Activated naive CD4-positive, alpha-beta T cell treated with Interleukin-2 at 50 U/mL for 16 hours (primary cell): ENCODE measurements around the gene MPPE1.
"Not testable (repeated sequence)": the region's sequence is repeated elsewhere in the genome, so short reads cannot be mapped to it uniquely, and the experiment has no call there.

ENCODE experiments used
- DNase-seq: peaks from one replicate; pipeline ENCODE4 v3.0.0-alpha.2; 2020

Gene MPPE1

GRCh38 chr18:11923450-11923849 is 15.3 kb upstream of the MPPE1 start:
- no peak for DNase-seq

DNA sequence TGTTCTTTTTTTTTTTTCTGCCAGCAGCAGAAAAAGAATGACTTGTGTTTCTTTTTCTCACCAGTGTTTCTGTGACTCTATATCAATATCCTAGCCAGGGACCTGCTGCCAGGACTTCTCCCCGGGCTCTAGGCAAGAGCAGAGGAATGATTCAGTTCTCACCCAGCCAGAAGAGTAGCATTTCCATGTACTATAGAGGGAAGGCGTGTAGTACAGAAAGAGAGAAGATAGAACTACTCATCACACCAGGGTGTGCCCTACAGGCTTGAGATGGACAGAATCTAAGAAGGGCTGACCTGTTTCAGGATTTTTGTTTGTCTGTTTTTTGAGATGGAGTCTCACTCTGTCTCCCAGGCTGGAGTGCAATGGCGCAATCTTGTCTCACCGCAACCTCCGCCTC is 11.4 kb upstream of the MPPE1 start:
- DNase-seq: not testable (repeated sequence)

GRCh38 chr18:11916880-11917279 is 8.8 kb upstream of the MPPE1 start:
- DNase-seq: not testable (repeated sequence)

DNA sequence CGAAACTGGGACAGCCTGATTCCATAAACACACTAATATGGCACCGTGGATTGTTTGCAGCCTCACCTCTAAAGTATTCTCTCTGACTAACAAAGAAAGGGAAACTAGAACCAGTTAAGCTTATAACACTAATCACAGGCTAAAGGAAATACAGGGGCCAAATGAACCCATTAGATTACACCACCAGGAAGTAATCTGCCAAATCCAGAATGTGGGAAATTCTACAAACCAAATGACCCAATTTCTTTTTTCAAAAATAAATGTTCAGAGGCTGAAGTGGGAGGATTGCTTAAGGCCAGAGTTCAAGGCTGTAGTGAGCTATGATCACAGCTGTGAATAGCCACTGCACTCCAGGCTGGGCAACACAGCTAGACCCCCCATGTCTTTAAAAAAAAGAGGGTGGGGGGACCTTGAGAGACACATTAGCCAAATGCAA is 1.5 kb upstream of the MPPE1 start:
- no peak for DNase-seq

DNA sequence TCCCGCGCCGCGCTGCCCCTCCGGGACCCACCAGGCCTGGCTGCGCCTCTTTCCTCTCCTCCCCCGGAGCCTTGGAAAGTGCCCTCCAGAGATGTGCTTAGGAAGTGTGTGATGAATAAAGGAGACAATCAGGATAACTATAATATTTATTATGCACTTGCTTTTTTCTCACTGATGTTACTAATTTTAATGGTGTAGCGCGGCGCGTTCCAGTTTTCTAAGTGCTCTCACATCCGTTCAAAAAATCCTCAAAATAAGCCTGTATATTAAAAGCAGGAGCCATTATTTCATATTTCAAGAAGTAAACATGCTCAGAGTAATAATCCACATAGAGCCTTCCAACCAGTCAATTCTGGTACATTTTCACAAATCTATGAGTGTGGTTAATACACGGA is 941 bp upstream of the MPPE1 start:
- DNase-seq: no peak

DNA sequence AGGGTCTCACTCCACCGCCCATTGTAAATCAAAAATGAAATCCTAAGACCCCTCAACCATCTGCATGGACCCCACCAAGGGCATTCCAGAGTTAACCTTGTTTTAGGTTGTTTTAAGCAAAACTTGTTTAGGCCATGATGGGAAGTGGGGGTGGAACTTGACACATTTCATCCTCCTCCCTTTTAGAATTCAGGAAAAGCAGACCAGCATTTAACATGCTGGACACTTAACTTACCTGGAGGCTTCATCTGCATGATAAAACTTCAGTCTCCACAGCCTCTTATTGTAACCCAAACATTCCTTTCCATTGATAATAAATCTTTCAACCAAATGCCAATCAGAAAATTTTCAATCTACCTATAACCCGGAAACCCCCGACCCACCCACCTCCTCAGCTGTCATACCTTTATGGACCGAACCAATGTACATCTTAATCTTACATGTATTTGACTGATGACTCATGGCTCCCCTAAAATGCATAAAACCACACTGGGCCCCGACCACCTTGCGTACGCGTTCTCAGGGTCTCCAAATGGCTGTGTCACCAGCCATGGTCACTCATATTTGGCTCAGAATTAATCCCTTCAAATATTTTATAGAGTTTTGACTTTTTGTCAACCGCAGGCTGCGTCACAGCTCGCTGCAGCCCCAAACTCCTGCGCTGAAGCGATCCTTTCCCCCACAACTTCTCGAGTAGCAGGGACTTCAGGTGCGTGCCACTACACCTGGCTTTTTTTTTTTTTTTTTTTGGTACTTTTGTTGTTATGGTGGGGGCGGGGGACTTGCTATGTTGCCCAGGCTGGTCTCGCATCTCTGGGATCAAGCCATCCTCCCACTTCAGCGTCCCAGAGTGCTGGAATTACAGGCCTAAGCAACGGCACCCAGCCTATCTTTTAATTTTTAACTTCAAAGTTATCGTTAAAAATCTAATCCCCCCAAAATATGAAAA is 917 bp downstream of the MPPE1 start:
- DNase-seq: no peak

GRCh38 chr18:11906176-11906575 is 1.9 kb downstream of the MPPE1 start:
- no peak for DNase-seq

- no peak for DNase-seq
Observed at GRCh38 chr18:11905613-11906012, 2.5 kb downstream of the MPPE1 start.

DNA sequence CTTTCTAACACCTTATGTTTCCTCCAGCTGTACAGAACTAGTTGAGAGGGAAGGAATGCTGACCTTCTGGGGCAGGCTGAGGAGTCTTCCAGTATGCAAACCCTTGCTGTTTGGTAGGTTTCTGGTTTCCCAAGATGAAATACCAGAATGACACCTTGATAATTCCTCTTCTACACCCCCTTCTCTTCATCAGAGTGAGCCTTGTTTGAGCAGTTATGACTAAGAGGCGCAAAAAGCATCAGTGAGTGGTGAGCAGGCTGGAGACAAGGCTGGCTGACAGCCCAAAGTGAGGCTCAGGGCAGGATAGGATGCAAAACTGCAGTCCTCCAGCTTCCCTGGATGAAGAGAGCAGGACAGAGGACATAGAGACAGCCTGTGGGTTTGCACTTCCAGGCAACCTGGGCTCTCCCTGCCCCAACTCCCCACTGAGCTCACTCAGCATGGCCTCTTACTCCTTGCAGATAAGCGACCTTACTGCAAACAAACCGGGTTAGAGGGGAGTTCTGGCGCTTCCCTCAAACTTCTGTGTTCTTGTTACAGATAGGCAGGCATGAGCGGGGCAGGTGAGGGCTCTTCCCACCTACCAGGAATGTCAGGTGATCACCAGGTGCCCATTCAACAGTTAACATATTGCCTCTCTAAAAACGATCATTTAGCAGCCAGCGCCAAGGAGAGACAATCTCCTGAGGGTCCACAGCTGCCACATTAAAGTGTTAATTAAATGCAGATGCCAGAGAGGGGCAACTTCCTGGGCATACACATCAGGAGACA is 5.4 kb downstream of the MPPE1 start:
- DNase-seq: no peak

DNA sequence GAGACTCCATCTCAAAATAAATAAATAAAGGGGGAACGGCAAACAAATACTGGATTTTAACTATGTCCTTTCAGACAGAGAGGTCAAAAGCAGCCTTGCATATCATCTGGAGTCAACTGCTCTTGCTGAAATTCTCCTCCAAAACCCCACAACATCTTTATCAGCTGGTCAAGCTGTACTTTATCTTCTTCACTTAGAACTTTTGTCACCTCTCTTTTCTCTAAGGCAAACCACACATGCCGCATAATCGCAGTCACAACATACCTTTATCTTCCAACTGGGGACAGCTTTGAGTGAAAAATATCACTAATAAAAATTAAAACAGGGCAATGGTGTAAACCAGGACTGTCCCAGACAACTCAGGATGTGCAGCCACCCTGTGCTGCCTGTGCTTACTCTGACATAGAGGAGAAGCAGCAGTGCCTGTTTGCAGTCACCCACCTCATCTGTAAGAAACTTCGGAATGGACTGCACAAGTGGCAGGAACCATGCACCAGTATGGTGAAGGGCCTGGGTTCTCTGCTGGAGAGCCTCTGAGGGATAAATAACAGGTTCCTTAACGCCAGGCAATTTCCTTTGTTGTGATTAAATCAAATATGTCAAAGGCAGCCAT is 6.2 kb downstream of the MPPE1 start:
- no peak for DNase-seq

- no peak for DNase-seq
Observed at GRCh38 chr18:11899063-11899462, 9.1 kb downstream of the MPPE1 start.

GRCh38 chr18:11897781-11898180 is 10.3 kb downstream of the MPPE1 start:
- DNase-seq: no peak

DNA sequence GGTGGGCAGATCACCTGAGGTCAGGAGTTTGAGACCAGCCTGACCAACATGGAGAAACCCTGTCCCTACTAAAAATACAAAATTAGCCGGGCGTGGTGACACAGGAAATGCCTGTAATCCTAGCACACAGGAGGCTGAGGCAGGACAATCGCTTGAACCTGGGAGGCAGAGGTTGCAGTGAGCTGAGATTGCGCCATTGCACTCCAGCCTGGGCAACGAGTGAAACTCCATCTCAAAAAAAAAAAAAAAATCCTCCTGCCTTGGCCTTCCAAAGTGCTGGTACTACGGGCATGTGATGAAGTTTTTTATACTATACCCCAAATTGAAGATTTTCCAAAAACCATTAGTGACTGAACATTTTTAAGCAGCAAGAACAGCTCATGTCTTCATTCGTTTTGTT is 15.7 kb downstream of the MPPE1 start:
- not testable (repeated sequence) for DNase-seq

- DNase-seq: no peak
Observed at GRCh38 chr18:11891737-11892136, 16.4 kb downstream of the MPPE1 start.

- DNase-seq: no peak
Observed at GRCh38 chr18:11889284-11889683, 18.8 kb downstream of the MPPE1 start.

DNA sequence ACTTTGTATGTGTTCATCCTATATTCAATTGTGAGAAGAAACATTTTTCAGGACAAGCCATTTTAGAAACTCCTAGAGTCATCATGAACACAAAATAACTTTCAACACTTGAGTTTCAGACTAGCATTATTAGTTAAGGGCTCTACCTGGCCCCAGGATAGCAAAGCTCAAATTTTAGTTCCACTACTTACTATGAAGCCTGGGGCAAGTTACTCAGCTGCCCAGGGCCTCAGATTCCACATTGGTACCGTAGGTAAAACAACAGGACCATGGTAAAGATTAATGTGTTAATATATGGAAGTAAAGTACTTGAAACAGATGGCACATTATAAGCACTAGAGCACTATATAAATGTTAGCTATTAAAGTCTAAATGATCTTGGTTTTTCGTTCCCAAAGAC is 19.4 kb downstream of the MPPE1 start:
- DNase-seq: no peak

- DNase-seq: no peak
Observed at GRCh38 chr18:11887328-11888128, 20.6 kb downstream of the MPPE1 start.

GRCh38 chr18:11886577-11887110 is 21.5 kb downstream of the MPPE1 start:
- no peak for DNase-seq

GRCh38 chr18:11885278-11885947 is 22.7 kb downstream of the MPPE1 start:
- DNase-seq: no peak

- DNase-seq: no peak
Observed at GRCh38 chr18:11884396-11885030, 23.6 kb downstream of the MPPE1 start.

GRCh38 chr18:11883153-11883552 is 25.0 kb downstream of the MPPE1 start:
- no peak for DNase-seq
